ENCODE results near the gene PHTF1.

PHTF1 gene

GRCh38 chr1:113683384-113684152, 75.7 kb downstream of the PHTF1 start:
- ATAC-seq (replicated peaks) (no peak), DNase-seq (no peak)
- Mint-ChIP-seq H3K27me3 (no peaks in the 10 kb centered on the region), H3K36me3 (ENCODE audit: insufficient read depth) (no peaks in the 10 kb centered on the region), H3K27ac (peak overlapping the region in 1 of 2 donors; percentile 32), H3K9me3 (no peaks in the 10 kb centered on the region), H3K4me1 (ENCODE audit: low read depth in 2 of 2) (no peaks in the 10 kb centered on the region), H3K4me3 (no peak overlapping the region)

DNA sequence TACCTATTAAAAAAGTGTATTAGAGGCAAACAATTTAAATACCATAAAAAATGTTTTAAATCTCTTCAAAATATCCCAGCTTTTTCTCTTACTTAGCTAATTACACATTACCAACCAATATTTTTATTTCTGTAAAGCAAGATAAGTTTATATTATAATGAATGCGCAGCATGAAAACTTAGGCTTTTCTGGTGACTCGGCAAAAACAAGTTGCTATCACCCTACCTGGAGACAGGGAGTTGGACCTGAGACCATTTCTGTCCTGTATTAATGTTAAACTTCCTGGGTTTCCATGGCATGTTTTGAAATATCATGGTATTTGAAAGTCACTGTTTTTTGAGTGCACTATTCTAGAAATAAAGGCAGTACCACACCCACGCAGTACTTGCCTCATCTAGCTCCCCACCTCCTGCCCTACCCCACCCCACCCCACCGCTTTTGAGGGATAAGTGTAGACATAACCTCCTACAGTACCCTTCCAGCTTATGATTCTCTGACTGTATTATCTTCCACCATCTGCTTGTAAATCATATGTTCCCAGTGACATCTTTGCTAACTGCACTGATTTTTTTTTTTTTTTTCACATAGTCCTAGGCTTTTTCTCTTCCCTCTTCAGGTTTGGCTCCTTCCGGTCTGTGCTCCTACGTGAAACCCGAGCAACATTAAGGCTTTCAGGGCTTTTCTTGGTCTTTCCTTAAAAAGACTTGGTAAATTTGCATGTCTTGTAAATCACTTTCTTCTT, 77.5 kb downstream of the PHTF1 start:
- Mint-ChIP-seq H3K4me3 (no peak overlapping the region), H3K27ac (no peak overlapping the region), H3K4me1 (ENCODE audit: low read depth in 2 of 2) (no peaks in the 10 kb centered on the region), H3K9me3 (no peaks in the 10 kb centered on the region), H3K36me3 (ENCODE audit: insufficient read depth) (no peaks in the 10 kb centered on the region), H3K27me3 (no peaks in the 10 kb centered on the region)
- DNase-seq (no peak), ATAC-seq (replicated peaks) (no peak)

DNA sequence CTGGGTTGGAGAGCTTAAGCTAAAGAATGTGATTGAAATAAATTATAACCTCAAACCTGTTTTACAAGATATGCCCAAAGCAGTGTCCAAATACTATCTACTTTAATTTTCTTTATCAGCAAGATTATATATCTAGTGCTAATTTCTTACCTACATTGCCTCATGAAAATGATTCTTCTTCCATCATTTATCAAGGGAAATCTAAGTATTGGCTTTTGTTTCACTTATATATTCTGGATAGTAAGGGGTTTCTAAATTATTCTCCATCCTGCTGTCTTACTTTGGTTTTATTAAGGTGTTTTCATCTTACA, 81.2 kb downstream of the PHTF1 start:
- no peaks in the 10 kb centered on the region for H3K9me3 Mint-ChIP-seq
- ATAC-seq (replicated peaks): no peak

DNA sequence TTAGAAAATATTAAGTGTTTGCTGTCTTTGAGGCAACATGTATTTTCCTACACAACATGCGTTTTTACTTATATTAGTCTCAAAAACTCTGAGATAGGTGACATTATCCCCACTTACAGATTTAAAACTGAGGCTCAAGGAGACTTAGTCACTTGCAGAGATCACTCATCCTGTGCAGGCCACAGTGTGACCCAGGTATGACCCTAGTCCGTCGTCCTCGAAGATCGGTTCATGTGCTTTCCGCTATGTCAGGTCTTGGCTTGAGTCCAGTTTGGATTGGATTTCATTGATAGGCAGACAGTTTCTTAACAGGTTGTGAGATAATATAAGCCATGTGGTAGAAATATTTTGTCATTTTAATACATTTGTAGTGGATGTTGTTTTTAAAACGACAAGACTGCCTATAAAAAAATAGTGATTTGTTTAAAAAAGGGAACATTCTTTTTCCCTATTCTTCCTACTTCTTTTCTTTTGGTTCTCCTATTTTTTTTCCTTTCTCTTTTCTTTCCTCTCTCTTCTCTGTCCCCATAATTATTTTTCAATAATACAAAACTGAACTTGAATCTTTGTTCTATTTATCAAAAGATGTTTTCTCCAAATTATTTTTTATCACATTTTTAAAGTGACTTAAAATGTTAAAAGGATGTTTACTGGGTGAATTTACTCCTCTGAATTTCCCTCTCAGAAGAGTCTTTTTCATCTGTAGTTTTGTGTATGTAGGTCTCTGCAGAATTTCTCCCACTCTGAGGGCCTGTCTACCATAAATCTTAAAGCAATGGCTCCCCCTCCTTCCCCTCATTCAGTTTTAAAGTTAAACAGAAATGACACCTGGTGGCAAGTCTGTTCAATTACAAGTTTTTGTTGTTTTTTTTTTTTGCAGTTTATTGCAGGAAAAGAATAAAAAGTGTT, 81.8 kb downstream of the PHTF1 start:
- Mint-ChIP-seq H3K27me3 (no peaks in the 10 kb centered on the region), H3K9me3 (no peaks in the 10 kb centered on the region), H3K4me1 (ENCODE audit: low read depth in 2 of 2) (no peaks in the 10 kb centered on the region), H3K36me3 (ENCODE audit: insufficient read depth) (no peaks in the 10 kb centered on the region), H3K27ac (no peak overlapping the region), H3K4me3 (no peak overlapping the region)
- ATAC-seq (replicated peaks) (peak; percentile 32), DNase-seq (peak in 2 of 3 experiments; percentile 4)

More for the DNA sequence above, 81.2 kb downstream of the PHTF1 start:
- Mint-ChIP-seq H3K36me3 (ENCODE audit: insufficient read depth) (no peaks in the 10 kb centered on the region), H3K27me3 (no peaks in the 10 kb centered on the region), H3K27ac (no peak overlapping the region), H3K4me3 (no peak overlapping the region), H3K4me1 (ENCODE audit: low read depth in 2 of 2) (no peaks in the 10 kb centered on the region)
- DNase-seq: no peak

GRCh38 chr1:113676524-113676923, 82.8 kb downstream of the PHTF1 start:
- H3K4me3 Mint-ChIP-seq: no peak overlapping the region
- no peaks in the 10 kb centered on the region for H3K9me3 Mint-ChIP-seq
- no peaks in the 10 kb centered on the region for H3K4me1 Mint-ChIP-seq (ENCODE audit: low read depth in 2 of 2)
- H3K27ac Mint-ChIP-seq: no peak overlapping the region
- H3K36me3 Mint-ChIP-seq (ENCODE audit: insufficient read depth): no peaks in the 10 kb centered on the region
- ATAC-seq (replicated peaks): no peak
- no peaks in the 10 kb centered on the region for H3K27me3 Mint-ChIP-seq
- no peak for DNase-seq

DNA sequence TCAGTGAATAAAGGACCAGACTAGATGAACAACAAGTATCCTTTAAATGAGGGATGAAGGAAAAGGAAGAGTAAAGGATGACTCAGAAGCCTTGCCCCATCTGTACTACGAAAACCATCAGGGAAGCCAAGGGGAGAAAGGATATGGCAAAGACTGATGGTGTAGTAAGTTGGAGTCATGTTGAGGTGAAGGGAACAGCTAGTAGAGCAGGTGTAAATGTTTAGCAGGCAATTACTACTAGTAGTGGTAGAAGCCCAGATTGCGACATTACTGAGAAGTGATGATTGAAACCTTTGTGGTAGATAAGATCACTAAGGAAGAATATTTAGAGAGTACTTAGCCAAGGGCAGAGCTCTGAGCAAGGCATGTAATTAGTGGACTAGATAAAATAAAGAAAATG, 84.0 kb downstream of the PHTF1 start:
- H3K4me3 Mint-ChIP-seq: no peak overlapping the region
- DNase-seq: no peak
- no peaks in the 10 kb centered on the region for H3K27me3 Mint-ChIP-seq
- H3K27ac Mint-ChIP-seq: no peak overlapping the region
- ATAC-seq (replicated peaks): no peak
- H3K4me1 Mint-ChIP-seq (ENCODE audit: low read depth in 2 of 2): no peaks in the 10 kb centered on the region
- H3K36me3 Mint-ChIP-seq (ENCODE audit: insufficient read depth): no peaks in the 10 kb centered on the region
- no peaks in the 10 kb centered on the region for H3K9me3 Mint-ChIP-seq

GRCh38 chr1:113674591-113674990, 84.7 kb downstream of the PHTF1 start:
- no peaks in the 10 kb centered on the region for H3K4me1 Mint-ChIP-seq (ENCODE audit: low read depth in 2 of 2)
- no peak for ATAC-seq (replicated peaks)

DNA sequence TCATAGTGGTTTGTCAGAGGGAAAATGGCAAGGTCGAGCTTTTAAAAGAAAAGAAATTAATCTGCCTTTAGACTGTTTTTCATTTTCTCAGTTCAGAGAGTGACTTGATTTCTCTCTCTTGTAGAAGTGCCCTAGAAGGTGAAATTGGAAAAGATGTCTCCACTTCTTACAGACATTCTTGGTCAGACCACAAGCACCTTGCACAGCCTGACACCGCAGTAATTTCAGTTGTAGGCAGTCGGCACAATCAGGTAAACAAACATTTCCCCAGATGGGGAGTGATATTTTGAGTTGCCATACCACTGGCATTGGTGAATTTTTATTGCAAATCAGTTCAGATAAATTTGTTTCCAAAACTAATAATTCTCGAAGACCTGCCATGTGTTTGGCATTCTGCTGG, 86.8 kb downstream of the PHTF1 start:
- Mint-ChIP-seq H3K36me3 (ENCODE audit: insufficient read depth) (no peaks in the 10 kb centered on the region), H3K9me3 (no peaks in the 10 kb centered on the region), H3K27me3 (no peaks in the 10 kb centered on the region), H3K4me1 (ENCODE audit: low read depth in 2 of 2) (no peaks in the 10 kb centered on the region), H3K27ac (no peak overlapping the region), H3K4me3 (no peak overlapping the region)
- ATAC-seq (replicated peaks): no peak
- no peak for DNase-seq

More at GRCh38 chr1:113674591-113674990, 84.7 kb downstream of the PHTF1 start:
- no peak overlapping the region for H3K27ac Mint-ChIP-seq
- H3K27me3 Mint-ChIP-seq: no peaks in the 10 kb centered on the region
- no peaks in the 10 kb centered on the region for H3K36me3 Mint-ChIP-seq (ENCODE audit: insufficient read depth)
- H3K4me3 Mint-ChIP-seq: no peak overlapping the region
- no peak for DNase-seq
- H3K9me3 Mint-ChIP-seq: no peaks in the 10 kb centered on the region

DNA sequence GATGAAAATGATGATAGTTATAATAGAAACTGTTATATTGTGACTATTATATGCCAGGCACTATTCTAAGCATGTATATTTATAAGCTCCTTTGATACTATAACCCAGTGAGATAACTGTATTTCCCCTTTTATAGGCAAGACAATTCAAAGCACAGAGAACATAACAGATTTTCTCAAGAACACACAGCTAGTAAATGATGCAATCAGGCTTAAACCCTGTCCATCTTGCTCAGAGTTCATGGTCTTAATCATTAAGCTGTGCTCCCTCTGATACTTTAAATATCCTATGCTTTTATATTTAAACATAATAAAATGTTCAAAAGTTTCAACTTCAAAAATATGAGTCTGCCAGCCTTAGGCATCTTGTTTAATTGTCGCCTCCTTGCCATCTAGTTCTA, 88.6 kb downstream of the PHTF1 start:
- no peak for DNase-seq
- Mint-ChIP-seq H3K4me1 (ENCODE audit: low read depth in 2 of 2) (no peaks in the 10 kb centered on the region), H3K27me3 (no peaks in the 10 kb centered on the region), H3K4me3 (no peak overlapping the region), H3K27ac (no peak overlapping the region), H3K36me3 (ENCODE audit: insufficient read depth) (no peaks in the 10 kb centered on the region), H3K9me3 (no peaks in the 10 kb centered on the region)
- ATAC-seq (replicated peaks): no peak

GRCh38 chr1:113669988-113670387, 89.3 kb downstream of the PHTF1 start:
- ATAC-seq (replicated peaks) (no peak), DNase-seq (no peak)
- Mint-ChIP-seq H3K9me3 (no peaks in the 10 kb centered on the region), H3K4me1 (ENCODE audit: low read depth in 2 of 2) (no peaks in the 10 kb centered on the region), H3K36me3 (ENCODE audit: insufficient read depth) (no peaks in the 10 kb centered on the region), H3K4me3 (no peak overlapping the region), H3K27ac (no peak overlapping the region), H3K27me3 (no peaks in the 10 kb centered on the region)

DNA sequence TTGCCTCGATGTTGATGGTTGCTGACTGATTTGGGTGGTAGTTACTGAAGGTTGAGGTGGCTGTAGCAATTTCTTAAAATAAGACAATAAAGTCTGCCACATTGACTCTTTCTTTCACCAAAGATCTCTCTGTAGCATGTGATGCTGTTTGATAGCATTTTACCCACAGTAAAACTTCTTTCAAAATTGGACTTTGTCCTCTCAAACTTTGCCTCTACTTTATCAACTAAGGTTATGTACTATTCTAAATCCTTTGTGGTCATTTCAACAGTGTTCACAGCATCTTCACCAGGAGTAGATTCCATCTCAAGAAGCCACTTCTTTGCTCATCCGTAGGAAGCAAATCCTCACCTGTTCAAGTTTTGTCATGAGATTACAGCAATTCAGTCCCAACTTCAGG, 93.2 kb downstream of the PHTF1 start:
- H3K27me3 Mint-ChIP-seq: no peaks in the 10 kb centered on the region
- no peak overlapping the region for H3K27ac Mint-ChIP-seq
- ATAC-seq (replicated peaks) (no peak), DNase-seq (no peak)
- no peaks in the 10 kb centered on the region for H3K36me3 Mint-ChIP-seq (ENCODE audit: insufficient read depth)
- H3K9me3 Mint-ChIP-seq: no peaks in the 10 kb centered on the region
- H3K4me3 Mint-ChIP-seq: no peak overlapping the region
- no peaks in the 10 kb centered on the region for H3K4me1 Mint-ChIP-seq (ENCODE audit: low read depth in 2 of 2)

- Mint-ChIP-seq H3K36me3 (ENCODE audit: insufficient read depth) (no peaks in the 10 kb centered on the region), H3K9me3 (no peaks in the 10 kb centered on the region)
- no peak for DNase-seq
Observed at GRCh38 chr1:113665071-113665470, 94.2 kb downstream of the PHTF1 start.

GRCh38 chr1:113663165-113663951, 95.9 kb downstream of the PHTF1 start:
- DNase-seq (no peak), ATAC-seq (replicated peaks) (no peak)
- H3K4me1 Mint-ChIP-seq (ENCODE audit: low read depth in 2 of 2): no peaks in the 10 kb centered on the region
- no peaks in the 10 kb centered on the region for H3K36me3 Mint-ChIP-seq (ENCODE audit: insufficient read depth)
- no peak overlapping the region for H3K27ac Mint-ChIP-seq
- no peaks in the 10 kb centered on the region for H3K27me3 Mint-ChIP-seq
- no peak overlapping the region for H3K4me3 Mint-ChIP-seq
- H3K9me3 Mint-ChIP-seq: no peaks in the 10 kb centered on the region

More at GRCh38 chr1:113665071-113665470, 94.2 kb downstream of the PHTF1 start:
- no peak overlapping the region for H3K27ac Mint-ChIP-seq
- H3K4me3 Mint-ChIP-seq: no peak overlapping the region
- no peak for ATAC-seq (replicated peaks)
- no peaks in the 10 kb centered on the region for H3K27me3 Mint-ChIP-seq
- no peaks in the 10 kb centered on the region for H3K4me1 Mint-ChIP-seq (ENCODE audit: low read depth in 2 of 2)
